Limb (tissue), 2 donors: Measurements from ENCODE around the gene TMEM156.

Source experiments
- DNase-seq, 2 donors: peaks; one replicate each; pipeline ENCODE4 v3.0.0-alpha.2; 2016; ENCODE audit errors: extremely low spot score in 2 of 2

Gene TMEM156

DNA sequence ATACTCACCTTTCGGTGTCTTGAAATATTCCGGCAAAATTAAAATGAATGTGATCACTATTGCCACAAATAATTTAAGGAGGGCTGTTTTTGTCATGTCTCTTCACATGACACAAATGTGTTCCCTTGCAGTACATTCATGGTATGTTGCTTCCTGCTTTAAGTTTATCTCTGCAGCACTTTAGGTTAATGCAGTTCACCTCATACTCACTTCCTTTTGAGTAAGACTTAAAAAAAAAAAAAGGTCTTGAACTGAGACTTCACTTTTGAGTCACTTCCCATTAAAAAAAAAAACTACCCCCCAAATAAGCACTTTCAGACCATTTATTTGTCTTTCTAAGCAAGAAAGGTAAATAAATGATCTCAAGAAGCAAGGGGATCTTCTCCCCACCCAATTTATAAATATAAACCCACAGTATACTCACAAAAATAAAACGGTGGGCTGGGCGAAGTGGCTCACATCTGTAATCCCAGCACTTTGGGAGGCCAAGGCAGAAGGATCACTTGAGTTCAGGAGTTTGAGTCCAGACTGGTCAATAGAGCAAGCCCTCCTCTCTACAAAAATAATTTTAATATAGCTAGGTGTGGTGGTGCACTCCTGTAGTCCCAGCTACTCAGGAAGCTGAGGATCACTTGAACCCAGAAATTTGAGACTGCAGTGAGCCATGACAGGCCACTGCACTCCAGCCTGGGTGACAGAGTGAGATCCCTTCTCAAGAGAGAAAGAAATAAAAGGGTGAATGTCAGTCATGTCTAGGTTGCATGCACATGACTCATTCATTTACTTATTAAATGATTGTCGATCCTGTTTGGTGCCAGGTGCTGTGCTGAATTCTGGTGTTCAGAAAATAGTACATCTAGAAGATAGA lies at the start of gene TMEM156:
Gene TMEM156, minus strand, starts transcription at position 192 of the 868 bp plus-strand sequence. Its CDS starts 96 bp downstream, at position 96.
- DNase-seq: no peak

DNA sequence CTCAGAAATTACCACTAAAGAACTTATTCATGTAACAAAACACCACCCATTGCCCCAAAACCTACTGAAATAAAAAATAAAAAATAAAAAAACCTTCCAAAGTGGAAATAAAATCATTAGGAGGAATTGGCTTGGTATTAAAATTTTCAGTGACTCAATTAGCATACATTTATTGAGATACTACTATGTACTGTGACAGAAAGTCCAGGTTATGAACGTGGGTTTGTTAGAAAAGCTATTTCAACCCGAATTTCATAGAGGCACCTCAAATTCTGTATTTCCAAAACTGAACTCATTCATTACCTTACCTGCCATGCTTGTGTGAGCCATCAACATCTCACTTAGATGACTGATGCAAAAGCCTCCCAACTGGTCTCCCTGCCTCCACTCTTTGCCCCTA lies 46.6 kb upstream of the TMEM156 start:
- no peak for DNase-seq

GRCh38 chr4:39068907-39069306 lies 36.7 kb upstream of the TMEM156 start:
- no peak for DNase-seq

DNA sequence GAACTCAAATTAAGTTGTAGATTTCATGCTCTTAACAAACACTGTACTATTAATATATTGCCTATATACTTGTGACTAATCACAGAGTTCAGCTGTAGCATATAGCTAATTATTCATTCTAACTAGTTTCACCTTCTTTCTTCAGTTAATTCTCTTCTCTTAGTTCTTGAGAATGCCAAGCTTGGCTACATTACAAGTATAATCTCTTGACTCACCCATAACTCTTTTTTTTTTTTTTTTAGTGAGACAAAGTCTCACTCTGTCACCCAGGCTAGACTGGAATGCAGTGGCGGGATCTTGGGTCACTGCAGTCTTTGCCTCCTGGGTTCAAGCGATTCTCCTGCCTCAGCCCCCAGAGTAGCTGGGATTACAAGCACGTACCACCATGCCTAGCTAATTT lies 35.2 kb upstream of the TMEM156 start:
- DNase-seq: no peak

DNA sequence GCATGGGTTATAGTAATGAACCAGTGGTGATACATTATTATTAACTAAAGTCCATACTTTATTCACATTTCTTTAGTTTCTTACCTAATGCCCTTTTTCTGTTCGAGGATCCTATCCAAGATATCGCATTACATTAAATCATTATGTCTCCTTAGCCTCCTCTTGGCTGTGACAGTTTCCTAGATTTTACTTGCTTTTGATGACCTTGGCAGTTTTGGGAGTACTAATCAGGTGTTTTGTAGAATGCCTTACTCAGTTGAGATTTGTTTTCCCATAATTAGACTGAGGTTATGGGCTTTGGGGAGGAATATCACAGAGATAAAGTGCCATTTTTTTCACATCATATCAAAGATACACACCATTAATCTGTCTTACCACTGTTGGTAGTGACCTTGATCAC lies 34.8 kb upstream of the TMEM156 start:
- no peak for DNase-seq

DNA sequence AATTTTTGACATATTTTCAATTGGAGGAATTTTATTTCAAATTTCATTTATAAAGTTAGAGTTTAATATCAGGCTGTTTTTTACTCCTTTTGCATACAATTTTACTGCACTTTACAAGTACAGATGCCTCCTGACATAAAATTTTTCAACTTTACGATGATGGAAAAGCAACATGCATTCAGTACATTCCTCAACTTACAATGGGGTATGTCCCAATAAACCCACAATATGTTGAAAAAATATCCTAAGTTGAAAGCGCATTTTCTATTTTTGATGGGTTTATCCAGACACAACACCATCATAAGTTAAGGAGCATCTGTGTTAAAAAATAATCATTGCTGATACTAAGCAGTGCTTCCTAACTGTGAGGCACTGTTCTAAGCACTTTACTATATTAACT lies 34.2 kb upstream of the TMEM156 start:
- DNase-seq: no peak

DNA sequence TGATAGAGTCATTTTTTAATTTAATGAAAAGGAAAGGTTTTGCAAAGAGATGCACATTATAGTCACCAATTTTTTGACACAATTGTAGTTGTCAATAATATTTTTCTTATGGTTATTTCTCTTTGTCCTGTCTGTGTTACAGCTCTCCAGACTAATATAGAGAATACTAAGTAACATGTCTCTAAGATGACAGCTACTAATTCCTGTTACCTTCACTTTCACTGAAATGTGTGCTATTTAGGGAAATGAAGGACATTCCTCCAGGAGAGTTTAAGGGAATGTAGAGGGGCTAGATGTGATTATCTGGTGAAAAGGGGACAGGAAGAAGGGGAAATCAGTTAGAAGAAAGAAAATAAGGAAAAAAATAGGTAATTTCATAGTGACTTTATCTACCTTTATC lies 31.2 kb upstream of the TMEM156 start:
- DNase-seq: no peak

- no peak for DNase-seq
These were observed 30.5 kb upstream of the TMEM156 start for GRCh38 chr4:39062770-39063097.

- peak in 1 of 2 donors; percentile 18 for DNase-seq
These were observed 30.0 kb upstream of the TMEM156 start, which contains the start of gene KLHL5 for GRCh38 chr4:39062094-39062769. TSS of gene KLHL5 (plus strand) at chr4:39062232. CDS start at chr4:39062653, 421 bp downstream.

DNA sequence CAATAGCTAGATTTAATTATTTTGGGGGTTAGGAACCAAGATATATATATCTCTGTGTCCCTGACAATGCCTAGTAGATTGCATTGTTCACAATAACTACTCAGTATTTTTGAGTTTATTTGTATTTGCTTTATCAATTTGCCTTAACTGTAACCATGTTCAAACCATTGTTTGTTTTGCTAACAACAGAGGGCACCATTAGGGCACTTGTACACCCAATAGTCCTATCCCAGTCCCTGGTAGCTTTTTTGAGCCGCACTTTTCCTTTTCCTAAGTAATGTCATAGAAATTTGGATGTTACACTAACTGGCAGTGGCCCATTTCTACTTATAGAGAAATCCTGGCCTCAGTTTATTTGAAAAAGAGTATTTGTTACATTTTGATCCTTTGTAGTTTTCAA lies 29.2 kb upstream of the TMEM156 start:
- no peak for DNase-seq

GRCh38 chr4:39056023-39056422 lies 23.8 kb upstream of the TMEM156 start:
- DNase-seq: no peak

DNA sequence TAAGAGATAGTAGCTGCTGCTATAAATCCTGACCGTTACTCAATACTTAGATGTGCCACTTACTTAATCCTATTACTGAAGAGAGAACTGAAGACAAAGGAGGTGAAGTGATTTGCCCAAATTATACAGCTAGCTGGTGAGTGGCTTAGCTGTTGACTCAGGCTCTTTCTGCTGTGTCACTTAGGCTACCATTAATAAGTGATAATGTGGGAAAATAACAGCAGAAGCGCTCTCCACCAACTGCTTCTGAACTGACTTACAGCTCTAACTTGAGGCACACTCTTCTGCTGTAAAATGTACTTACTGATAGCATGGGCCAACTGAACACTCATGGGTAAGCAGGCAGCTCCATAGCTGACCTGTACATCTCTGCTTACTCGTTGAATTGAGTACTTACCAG lies 22.3 kb upstream of the TMEM156 start:
- no peak for DNase-seq

GRCh38 chr4:39053983-39054382 lies 21.8 kb upstream of the TMEM156 start:
- DNase-seq: no peak

- no peak for DNase-seq
These were observed 19.3 kb upstream of the TMEM156 start for GRCh38 chr4:39051492-39051891.

DNA sequence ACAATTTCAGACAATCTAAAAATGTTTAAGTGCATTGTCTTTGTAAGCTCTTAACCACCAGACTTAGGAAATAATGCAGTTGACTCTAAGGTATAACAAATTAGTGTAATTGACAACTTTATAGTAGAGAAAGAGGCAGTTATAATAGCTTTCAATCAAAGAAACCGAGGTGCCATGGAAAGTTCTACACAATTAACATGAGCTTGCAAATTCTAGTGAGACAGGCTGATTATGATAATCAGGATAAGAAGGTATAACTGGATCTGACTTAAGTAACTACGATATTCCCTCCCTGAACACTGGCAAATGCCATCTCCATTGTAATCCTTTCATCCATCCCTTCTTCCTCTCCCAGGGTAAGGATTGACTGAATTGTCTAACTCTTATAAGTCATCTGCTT lies 18.4 kb upstream of the TMEM156 start:
- DNase-seq: no peak

- no peak for DNase-seq
These were observed 16.1 kb upstream of the TMEM156 start for GRCh38 chr4:39048311-39048710.

GRCh38 chr4:39047681-39048080 lies 15.5 kb upstream of the TMEM156 start:
- no peak for DNase-seq

DNA sequence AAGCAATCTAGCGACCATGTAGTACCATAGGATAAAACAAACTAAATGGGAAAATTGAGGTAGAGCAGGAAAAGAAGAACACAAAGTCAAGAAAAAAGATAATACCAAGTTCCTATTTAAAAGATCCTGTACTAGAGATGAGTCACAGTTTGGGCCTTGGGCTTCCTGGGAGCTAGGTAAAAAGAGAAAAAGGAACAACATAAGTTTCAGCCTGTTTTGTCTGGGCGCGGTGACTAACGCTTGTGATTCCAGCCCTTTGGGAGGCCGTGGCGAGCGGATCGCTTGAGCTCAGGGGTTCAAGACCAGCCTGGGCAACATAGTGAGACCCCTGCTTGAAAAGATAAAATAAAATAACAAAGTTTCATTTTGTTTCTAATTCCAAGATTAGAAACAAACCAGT lies 14.0 kb upstream of the TMEM156 start:
- DNase-seq: no peak

DNA sequence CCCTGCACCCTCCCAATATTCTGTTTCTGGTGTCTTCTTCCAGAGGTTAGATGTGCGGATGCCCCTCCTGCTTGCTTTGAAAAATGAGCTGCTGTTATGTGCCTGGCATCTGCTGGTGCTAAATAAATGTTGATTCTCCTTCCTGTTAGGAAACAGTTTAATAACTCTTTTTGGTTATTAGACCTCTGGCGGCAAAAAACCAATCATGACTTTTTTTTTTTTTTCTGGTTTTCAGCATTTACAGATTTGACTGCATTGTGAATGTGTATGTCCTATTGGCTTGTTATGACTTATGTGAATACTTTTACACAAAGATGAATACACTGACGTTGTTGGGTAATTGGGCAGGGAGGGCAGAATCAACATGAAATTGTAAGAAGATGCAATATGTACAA lies 13.6 kb upstream of the TMEM156 start:
- no peak for DNase-seq

- peak in 1 of 2 donors; percentile 50 for DNase-seq
These were observed 13.0 kb upstream of the TMEM156 start for GRCh38 chr4:39044956-39045826.

DNA sequence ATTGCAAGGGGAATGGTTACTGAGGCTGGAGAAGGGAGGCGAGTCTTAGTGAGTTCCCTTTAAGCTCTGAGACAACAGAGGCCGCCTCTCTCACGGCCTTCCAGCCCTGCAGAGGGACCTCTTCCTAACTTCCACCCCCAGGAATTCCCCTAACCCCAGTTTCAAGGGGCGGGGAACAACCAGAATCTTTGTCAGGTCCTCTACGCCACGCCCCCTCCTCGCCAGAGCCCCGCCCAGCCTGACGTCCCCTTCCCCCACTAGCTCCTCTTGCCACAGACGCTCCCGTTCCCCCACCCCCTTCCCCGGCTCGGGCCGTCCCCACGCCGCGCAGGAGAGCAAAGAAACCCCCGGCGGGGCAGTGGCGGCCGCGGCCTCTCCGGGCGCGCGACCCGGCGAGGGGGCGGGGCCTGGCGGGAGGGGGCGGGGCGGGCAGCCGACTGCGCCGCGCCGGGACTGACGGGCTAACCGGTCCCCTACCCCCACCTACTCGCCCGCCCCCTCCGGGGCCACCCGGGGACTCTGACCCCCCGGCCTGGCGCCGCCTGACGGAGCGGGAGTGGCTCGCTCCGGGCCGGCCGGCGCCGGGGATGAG lies 12.3 kb upstream of the TMEM156 start:
- DNase-seq: peak; percentile 85 to 92
